ENCODE data around the gene UNC80.
A peak's percentile ranks its signal among the peaks of the same experiment; 100 is the strongest.
"Not testable (repeated sequence)": the region's sequence is repeated elsewhere in the genome, so short reads cannot be mapped to it uniquely, and the experiment has no call there.

UNC80 gene, protein sequence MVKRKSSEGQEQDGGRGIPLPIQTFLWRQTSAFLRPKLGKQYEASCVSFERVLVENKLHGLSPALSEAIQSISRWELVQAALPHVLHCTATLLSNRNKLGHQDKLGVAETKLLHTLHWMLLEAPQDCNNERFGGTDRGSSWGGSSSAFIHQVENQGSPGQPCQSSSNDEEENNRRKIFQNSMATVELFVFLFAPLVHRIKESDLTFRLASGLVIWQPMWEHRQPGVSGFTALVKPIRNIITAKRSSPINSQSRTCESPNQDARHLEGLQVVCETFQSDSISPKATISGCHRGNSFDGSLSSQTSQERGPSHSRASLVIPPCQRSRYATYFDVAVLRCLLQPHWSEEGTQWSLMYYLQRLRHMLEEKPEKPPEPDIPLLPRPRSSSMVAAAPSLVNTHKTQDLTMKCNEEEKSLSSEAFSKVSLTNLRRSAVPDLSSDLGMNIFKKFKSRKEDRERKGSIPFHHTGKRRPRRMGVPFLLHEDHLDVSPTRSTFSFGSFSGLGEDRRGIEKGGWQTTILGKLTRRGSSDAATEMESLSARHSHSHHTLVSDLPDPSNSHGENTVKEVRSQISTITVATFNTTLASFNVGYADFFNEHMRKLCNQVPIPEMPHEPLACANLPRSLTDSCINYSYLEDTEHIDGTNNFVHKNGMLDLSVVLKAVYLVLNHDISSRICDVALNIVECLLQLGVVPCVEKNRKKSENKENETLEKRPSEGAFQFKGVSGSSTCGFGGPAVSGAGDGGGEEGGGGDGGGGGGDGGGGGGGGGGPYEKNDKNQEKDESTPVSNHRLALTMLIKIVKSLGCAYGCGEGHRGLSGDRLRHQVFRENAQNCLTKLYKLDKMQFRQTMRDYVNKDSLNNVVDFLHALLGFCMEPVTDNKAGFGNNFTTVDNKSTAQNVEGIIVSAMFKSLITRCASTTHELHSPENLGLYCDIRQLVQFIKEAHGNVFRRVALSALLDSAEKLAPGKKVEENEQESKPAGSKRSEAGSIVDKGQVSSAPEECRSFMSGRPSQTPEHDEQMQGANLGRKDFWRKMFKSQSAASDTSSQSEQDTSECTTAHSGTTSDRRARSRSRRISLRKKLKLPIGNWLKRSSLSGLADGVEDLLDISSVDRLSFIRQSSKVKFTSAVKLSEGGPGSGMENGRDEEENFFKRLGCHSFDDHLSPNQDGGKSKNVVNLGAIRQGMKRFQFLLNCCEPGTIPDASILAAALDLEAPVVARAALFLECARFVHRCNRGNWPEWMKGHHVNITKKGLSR (N-terminal part only)

GRCh38 chr2:209771474-209772289 is at the start of gene UNC80:
UNC80 (plus strand) TSS chr2:209771832; CDS start chr2:209772073, 241 bp downstream.
- peak; percentile 21 for DNase-seq

GRCh38 chr2:209726311-209726710 is 45.3 kb upstream of the UNC80 start:
- DNase-seq: no peak

GRCh38 chr2:209727077-209727476 is 44.6 kb upstream of the UNC80 start:
- no peak for DNase-seq

GRCh38 chr2:209734805-209735204 is 36.8 kb upstream of the UNC80 start:
- no peak for DNase-seq

DNA sequence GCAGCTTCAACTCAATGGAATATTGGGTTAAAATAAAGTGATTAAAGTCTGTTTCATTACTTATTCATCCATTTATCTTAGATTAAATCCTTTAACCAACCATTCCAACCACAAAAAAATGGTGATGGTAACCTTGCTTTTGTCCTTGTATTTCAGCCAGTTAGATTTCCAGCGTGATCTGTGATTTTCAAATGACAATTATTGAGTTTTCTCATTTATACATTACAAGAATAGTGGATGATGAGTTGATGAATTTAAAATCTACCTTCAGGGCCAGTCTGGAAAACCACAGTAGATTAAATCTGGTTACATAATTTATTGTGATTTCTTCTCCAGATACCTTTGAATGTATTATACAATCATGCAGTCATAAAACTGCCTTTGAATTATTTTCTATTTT is 29.7 kb upstream of the UNC80 start:
- no peak for DNase-seq

DNA sequence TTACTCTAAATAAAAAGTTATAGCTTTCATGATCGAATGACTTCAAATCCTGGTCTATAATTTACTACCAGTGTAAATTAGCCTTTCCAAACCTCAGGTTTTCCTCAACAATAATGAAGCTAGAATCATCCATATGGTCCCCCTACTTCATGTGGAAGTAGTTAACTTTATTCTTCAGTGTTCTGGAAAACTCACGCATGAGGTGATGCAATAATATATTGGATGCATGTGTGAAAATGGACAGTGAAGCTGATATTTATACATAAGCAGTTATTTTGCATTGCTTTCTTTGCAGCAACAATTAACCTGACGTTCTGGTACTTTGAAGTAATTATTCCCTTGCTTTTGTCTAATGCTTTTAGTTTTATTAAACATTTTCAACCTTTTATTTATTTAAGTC is 18.6 kb upstream of the UNC80 start:
- no peak for DNase-seq

GRCh38 chr2:209757163-209757562 is 14.5 kb upstream of the UNC80 start:
- no peak for DNase-seq

GRCh38 chr2:209761566-209761965 is 10.1 kb upstream of the UNC80 start:
- no peak for DNase-seq

DNA sequence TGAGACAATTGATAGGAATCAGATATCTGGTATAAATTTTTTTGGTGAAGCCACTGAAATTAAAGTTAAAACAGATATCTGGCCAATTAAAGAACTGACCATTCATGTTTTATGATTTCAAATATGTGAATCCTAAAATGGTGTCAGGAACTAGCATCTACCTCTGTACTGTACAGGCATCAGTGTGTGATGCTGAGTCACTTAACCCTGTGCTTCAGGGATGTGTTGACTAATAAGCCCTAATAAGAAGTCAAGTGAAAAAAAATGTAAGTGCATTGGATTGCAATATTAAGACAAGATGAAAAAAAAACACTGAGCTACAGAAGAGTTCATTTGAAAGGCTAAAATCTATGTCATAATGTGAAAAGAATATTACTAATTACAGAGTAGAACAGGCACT is 9.1 kb upstream of the UNC80 start:
- DNase-seq: no peak

DNA sequence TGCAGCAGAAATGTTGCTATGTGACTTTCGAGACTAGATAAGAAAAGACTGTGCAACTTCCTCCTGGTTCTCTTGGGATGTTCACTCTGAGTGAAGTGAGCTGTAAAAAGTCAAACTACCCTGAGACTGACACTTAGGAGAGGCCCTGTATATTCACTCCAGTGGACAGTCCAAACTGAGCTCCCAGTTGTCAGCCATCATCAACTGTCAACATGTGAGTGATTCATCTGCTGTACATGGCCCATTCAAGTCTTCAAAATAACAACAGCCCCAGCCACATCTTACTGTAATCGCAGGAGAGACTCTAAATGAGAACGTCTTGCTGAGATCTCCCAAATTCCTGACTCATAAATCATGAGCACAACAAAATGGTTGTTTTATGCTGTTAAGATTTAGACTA is 8.5 kb upstream of the UNC80 start:
- no peak for DNase-seq

GRCh38 chr2:209766613-209767012 is 5.0 kb upstream of the UNC80 start:
- no peak for DNase-seq

DNA sequence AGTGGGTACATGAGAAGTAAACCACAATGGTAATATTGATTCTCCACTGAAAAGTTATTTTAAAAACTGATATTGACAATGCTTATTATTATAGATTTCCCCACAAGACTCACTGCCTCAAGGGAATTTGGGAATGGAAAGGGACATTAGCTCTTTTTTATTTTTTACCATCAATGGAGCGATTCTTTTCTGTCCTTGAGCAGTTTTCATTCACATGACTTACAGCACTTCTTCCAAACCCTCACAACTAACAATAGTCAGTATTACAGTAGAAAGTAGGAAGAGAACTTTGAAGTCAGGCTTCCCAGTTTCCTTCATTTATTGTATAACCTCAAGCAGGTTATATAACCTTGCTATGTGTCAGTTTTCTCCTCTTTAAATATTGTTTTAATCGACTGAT is 4.3 kb upstream of the UNC80 start:
- no peak for DNase-seq

- DNase-seq: no peak
Measured at GRCh38 chr2:209768557-209768956, 3.1 kb upstream of the UNC80 start.

DNA sequence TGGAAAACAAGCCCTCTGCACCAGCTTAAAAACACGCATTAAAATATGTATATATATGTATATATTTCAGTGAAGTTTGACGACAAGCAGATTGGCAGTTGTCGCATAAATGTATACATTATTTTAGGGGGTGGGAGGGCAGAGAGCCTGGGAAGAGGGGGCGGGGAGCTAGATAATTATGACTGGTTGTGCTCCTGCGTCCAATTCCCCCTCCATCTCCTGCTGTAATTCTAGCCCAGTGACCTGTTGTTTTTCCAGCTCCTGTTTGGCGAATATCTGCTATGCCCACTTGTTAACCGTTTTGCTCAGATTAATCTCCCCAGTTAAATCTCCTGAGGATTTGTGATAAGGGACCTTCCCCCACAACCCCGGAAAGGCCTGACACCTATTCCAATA is 656 bp downstream of the UNC80 start:
- no peak for DNase-seq

DNA sequence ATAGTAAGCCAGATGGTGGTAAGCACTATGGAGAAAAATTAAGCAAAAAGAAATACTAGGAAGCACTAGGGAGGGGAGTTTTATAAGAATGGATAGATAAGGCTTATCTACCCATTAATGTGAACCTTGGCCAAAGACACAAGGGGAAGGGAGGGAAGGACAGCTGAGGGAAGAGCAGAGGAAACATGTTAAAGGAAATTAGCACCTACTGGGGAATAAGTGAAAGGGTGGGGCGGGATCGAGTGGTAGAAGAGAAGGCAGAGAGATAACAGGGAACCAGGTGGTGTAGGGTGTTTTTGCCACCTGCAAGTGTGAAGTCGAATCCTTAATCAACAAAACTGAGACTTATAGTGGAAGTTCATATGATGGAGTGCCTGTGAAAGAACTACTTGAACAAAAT is 1.7 kb downstream of the UNC80 start:
- no peak for DNase-seq

DNA sequence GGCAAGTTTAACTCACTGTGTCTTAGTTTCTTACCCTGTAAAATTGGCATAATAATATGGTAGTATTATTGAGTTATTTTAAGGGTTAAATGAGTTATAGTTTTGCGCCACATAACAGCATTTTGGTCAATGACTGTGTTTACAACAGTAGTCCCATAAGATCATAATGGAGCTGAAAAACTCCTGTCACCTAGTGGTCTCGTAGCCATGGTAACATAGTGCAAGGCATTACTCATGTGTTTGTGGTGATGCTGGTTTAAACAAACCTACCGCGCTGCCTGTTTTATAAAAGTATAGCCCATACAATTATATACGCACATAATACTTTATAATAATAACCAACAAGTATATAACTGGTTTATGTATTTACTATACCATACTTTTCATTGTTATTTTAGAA is 15.8 kb downstream of the UNC80 start:
- DNase-seq: no peak

- DNase-seq: no peak
Measured at GRCh38 chr2:209788925-209789324, 17.3 kb downstream of the UNC80 start.

GRCh38 chr2:209790066-209790728 is 18.6 kb downstream of the UNC80 start:
- no peak for DNase-seq

- no peak for DNase-seq
Measured at GRCh38 chr2:209791151-209791550, 19.5 kb downstream of the UNC80 start.

DNA sequence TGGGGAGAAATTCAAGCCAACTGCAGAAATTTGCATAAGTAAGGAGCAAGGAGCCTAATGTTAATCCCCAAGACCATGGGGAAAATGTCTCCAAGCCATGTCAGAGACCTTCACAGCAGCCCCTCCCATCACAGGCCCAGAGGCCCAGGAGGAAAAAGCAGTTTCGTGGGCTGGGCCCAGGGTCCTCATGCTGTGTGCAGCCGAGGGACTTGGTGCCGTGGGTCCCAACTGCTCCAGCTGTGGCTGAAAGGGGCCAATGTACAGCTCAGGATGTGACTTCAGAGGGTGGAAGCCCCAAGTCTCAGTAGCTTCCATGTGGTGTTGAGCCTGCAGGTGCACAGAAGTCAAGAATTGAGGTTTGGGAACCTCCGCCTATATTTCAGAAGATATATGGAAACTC is 23.8 kb downstream of the UNC80 start:
- not testable (repeated sequence) for DNase-seq

DNA sequence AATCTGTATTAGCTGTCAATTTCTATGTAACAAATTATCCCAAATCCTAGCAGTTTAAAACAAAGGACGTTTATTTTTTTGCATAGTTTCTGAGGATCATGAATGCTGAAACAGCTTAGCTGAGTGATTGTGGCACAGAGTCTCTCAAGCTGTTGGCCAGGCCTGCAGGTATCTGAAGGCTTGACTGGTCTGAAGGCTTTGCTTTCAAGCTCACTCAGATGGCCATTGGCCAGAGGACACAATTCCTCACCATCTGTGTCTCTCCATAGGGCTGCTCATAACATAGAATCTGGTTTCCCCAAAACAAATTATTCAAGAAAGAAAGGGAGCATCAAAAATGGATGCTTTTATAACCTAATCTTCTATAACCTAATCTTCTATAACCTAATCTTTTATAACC is 33.7 kb downstream of the UNC80 start:
- no peak for DNase-seq

DNA sequence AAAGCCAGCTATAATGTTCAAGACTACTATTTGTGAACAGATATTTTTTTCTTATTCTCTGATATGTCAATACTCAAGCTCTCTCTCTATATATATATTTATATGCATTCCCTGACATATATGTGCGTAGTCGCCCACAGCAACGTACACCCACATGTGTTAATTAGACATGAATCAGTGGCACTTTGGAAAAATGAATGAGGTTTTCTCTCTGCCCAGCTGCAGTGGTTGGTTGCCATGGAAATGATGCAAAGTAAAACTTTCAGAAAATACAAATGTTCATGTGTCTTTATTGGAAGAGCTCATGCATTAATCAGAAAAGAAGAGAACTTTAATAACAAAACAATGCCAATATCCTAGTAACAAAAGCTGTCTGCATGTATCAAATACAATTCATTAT is 34.7 kb downstream of the UNC80 start:
- no peak for DNase-seq
